Measurements from ENCODE around the gene GMDS. TPM values are rescaled to one million over a fixed set of nuclear protein-coding genes. Genes with fewer than 3 reads are reported as not detected.
A peak's percentile ranks its signal among the peaks of the same experiment; 100 is the strongest.

GMDS gene
- total RNA-seq, 1 experiment from 2014 or later, result 27.6 TPM

GRCh38 chr6:1575210-1576041 is 670.0 kb downstream of the GMDS start:
- Histone ChIP-seq H2BK12ac (ENCODE audit: insufficient read length, low read depth, low read length) (no peak overlapping the region), H3K27ac (ENCODE audit: insufficient read length, low read depth, low read length) (no peak overlapping the region), H3K9ac (ENCODE audit: extremely low read depth, insufficient read length, low read length) (no peak overlapping the region), H3K14ac (ENCODE audit: insufficient read depth, low read length) (no peak overlapping the region), H4K91ac (ENCODE audit: insufficient read length, low read depth, low read length) (no peak overlapping the region), H2BK15ac (ENCODE audit: low read depth, low read length) (no peak overlapping the region), H2BK5ac (ENCODE audit: insufficient read length, low read length) (no peak overlapping the region), H3K23me2 (ENCODE audit: insufficient read length, low read depth, low read length, poor library complexity, severe bottlenecking) (no peaks in the 10 kb centered on the region), H4K20me1 (ENCODE audit: control insufficient read depth, insufficient read depth, insufficient read length) (no peaks in the 10 kb centered on the region), H3K56ac (ENCODE audit: insufficient read length, low read depth, low read length) (no peak overlapping the region), H2BK120ac (ENCODE audit: low read depth, low read length, poor library complexity, severe bottlenecking) (no peak overlapping the region), H3K4me2 (ENCODE audit: insufficient read depth, insufficient read length, low read length) (no peak overlapping the region), H3K23ac (ENCODE audit: insufficient read length, low read depth, low read length) (no peak overlapping the region), H3K79me2 (ENCODE audit: insufficient read depth, low read length) (no peaks in the 10 kb centered on the region), H3K27me3 (ENCODE audit: insufficient read depth, low read length) (no peaks in the 10 kb centered on the region), H3K9me3 (ENCODE audit: control insufficient read depth, low read depth, low read length) (no peaks in the 10 kb centered on the region), H3K4ac (ENCODE audit: low read depth, low read length) (no peak overlapping the region), H2AFZ (ENCODE audit: low read length) (no peak overlapping the region), H4K8ac (replicated peaks; ENCODE audit: insufficient read length, low read depth, low read length) (no peak overlapping the region), H2AK5ac (ENCODE audit: insufficient read length, low read length) (no peak overlapping the region), H3K4me1 (ENCODE audit: insufficient read depth, low read length) (no peaks in the 10 kb centered on the region), H3K18ac (ENCODE audit: insufficient read length, low read depth, low read length) (no peak overlapping the region), H3K79me1 (ENCODE audit: insufficient read depth, low read depth, low read length, poor library complexity, severe bottlenecking) (no peaks in the 10 kb centered on the region), H4K5ac (ENCODE audit: insufficient read length, low read depth, low read length) (no peak overlapping the region), H2BK20ac (ENCODE audit: low read depth, low read length, poor library complexity, severe bottlenecking) (no peak overlapping the region), H3T11ph (ENCODE audit: low read length) (no peak overlapping the region)
- no peak overlapping the region for H3K4me3 Mint-ChIP-seq
- peak overlapping the region; percentile 46 to 82 (median 79); a peak in 4 of 7 replicates for H3K27ac Mint-ChIP-seq
- TF ChIP-seq CTCF (conservative IDR thresholded peaks at IDR 0.05), result no peak
- DNase-seq, result no peak
- H3K36me3 Mint-ChIP-seq (ENCODE audit: insufficient read depth in 1 of 3, low read depth in 3 of 3), result peaks cover 0 to 10% (median 2%) of the 10 kb centered on the region in 3 experiments; a peak in 2 of 7 replicates
- WGBS (ENCODE audit: extremely low coverage, insufficient read length, low lambda C conversion rate), result no CpG with 5 or more reads among the region's 16 CpGs
- H3K4me1 Mint-ChIP-seq, result peaks cover 33 to 34% of the 10 kb centered on the region in 2 experiments
- H3K27me3 Mint-ChIP-seq (ENCODE audit: low read depth), result peaks cover 24% of the 10 kb centered on the region
- H3K9me3 Mint-ChIP-seq, result peaks cover 5 to 9% of the 10 kb centered on the region in 2 experiments
